ENCODE data around the gene GDF10. TPM values are rescaled to one million over a fixed set of nuclear protein-coding genes. Genes with fewer than 3 reads are reported as not detected.

Gene GDF10
- total RNA-seq, 1 experiment from 2014 or later = not detected

DNA sequence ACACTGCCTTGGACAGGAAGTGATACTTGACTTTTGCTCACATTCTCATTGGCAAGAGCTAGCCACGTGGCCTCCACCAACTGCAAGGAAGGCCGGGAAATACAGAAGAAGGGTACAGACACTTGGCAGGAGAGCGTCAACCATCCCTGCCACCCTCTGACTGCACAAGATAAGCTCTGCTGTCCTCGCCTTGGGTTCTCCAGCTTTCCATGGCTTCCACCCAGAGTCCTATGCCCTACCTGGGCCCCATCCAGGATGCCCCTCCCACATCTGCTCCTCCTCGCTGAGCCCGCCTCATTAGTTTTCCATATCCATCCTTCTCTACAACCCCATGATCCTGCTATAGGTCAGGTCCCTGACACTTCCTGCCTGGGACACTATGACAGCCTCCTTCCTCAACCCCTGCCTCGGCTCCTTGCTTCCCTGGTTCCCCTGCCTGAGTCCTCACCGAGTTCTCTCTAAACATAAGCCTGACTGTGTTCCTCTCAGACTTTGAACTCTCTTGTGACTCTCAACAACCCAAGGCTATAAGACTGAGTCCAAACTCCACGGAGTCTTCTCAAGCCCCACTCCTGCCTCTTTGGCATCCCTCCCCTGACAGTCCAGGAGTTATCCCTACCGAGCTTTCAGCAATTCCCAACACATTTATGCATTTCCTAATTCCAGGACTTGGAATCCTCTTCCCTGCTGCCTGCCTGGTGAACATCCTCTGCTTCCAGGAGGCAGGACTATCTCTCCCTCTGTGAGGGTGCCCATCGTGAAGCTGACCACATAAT is 23.2 kb upstream of the GDF10 start:
- intact Hi-C loops (cut with micrococcal nuclease; ENCODE audit: unreplicated experiment) = no loop called here
- H3K27me3 Mint-ChIP-seq (ENCODE audit: unreplicated experiment) = peaks cover 82% of the 10 kb centered on the region
- H3K4me3 Mint-ChIP-seq (ENCODE audit: low read depth, unreplicated experiment) = no peak overlapping the region
- CTCF ChIA-PET = no interaction called here
- TF ChIP-seq, protein P1, sequence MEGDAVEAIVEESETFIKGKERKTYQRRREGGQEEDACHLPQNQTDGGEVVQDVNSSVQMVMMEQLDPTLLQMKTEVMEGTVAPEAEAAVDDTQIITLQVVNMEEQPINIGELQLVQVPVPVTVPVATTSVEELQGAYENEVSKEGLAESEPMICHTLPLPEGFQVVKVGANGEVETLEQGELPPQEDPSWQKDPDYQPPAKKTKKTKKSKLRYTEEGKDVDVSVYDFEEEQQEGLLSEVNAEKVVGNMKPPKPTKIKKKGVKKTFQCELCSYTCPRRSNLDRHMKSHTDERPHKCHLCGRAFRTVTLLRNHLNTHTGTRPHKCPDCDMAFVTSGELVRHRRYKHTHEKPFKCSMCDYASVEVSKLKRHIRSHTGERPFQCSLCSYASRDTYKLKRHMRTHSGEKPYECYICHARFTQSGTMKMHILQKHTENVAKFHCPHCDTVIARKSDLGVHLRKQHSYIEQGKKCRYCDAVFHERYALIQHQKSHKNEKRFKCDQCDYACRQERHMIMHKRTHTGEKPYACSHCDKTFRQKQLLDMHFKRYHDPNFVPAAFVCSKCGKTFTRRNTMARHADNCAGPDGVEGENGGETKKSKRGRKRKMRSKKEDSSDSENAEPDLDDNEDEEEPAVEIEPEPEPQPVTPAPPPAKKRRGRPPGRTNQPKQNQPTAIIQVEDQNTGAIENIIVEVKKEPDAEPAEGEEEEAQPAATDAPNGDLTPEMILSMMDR (IDR thresholded peaks at IDR 0.05; ENCODE audit: unreplicated experiment) = no peak
- no TSS peak for BruUV-seq (replicated peaks)
- H3K36me3 Mint-ChIP-seq (ENCODE audit: insufficient read depth, unreplicated experiment) = no peaks in the 10 kb centered on the region
- H3K4me1 Mint-ChIP-seq (ENCODE audit: low read depth, unreplicated experiment) = no peaks in the 10 kb centered on the region
- no peak for DNase-seq
- no peak overlapping the region for H3K27ac Mint-ChIP-seq (ENCODE audit: unreplicated experiment)
- H3K9me3 Mint-ChIP-seq (ENCODE audit: low read depth, unreplicated experiment) = peaks cover 5% of the 10 kb centered on the region

GRCh38 chr10:47277352-47278151 is 22.4 kb upstream of the GDF10 start:
- H3K36me3 Mint-ChIP-seq (ENCODE audit: insufficient read depth, unreplicated experiment) = no peaks in the 10 kb centered on the region
- H3K27me3 Mint-ChIP-seq (ENCODE audit: unreplicated experiment) = peaks cover 82% of the 10 kb centered on the region
- no peak overlapping the region for H3K4me3 Mint-ChIP-seq (ENCODE audit: low read depth, unreplicated experiment)
- H3K4me1 Mint-ChIP-seq (ENCODE audit: low read depth, unreplicated experiment) = no peaks in the 10 kb centered on the region
- TF ChIP-seq, protein P1 (IDR thresholded peaks at IDR 0.05; ENCODE audit: unreplicated experiment) = no peak
- CTCF ChIA-PET = no interaction called here
- peaks cover 2% of the 10 kb centered on the region for H3K9me3 Mint-ChIP-seq (ENCODE audit: low read depth, unreplicated experiment)
- H3K27ac Mint-ChIP-seq (ENCODE audit: unreplicated experiment) = no peak overlapping the region
- BruUV-seq (replicated peaks) = no TSS peak
- no peak for DNase-seq
- intact Hi-C loops (cut with micrococcal nuclease; ENCODE audit: unreplicated experiment) = no loop called here

DNA sequence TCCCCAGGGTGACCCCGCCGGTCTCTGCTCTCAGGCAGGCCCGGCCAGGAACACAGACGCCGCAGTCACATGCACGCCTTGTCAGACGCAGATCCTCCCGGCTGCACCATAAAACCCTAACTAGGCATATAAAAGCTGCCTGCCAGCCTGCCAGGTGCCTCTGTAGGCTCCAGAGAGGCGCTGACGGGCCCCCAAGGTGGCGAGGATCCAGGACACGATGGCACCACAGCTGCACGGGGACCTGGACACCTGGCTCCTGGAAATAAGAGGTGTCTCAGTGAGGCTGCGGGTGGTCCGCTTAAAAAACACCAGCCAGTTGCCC is 21.9 kb upstream of the GDF10 start:
- intact Hi-C loops (cut with micrococcal nuclease; ENCODE audit: unreplicated experiment) = no loop called here
- peaks cover 83% of the 10 kb centered on the region for H3K27me3 Mint-ChIP-seq (ENCODE audit: unreplicated experiment)
- peaks cover 2% of the 10 kb centered on the region for H3K9me3 Mint-ChIP-seq (ENCODE audit: low read depth, unreplicated experiment)
- no peaks in the 10 kb centered on the region for H3K4me1 Mint-ChIP-seq (ENCODE audit: low read depth, unreplicated experiment)
- BruUV-seq (replicated peaks) = no TSS peak
- TF ChIP-seq, protein P1 (IDR thresholded peaks at IDR 0.05; ENCODE audit: unreplicated experiment) = no peak
- H3K4me3 Mint-ChIP-seq (ENCODE audit: low read depth, unreplicated experiment) = no peak overlapping the region
- no peak overlapping the region for H3K27ac Mint-ChIP-seq (ENCODE audit: unreplicated experiment)
- no peak for DNase-seq
- H3K36me3 Mint-ChIP-seq (ENCODE audit: insufficient read depth, unreplicated experiment) = no peaks in the 10 kb centered on the region
- CTCF ChIA-PET = no interaction called here

DNA sequence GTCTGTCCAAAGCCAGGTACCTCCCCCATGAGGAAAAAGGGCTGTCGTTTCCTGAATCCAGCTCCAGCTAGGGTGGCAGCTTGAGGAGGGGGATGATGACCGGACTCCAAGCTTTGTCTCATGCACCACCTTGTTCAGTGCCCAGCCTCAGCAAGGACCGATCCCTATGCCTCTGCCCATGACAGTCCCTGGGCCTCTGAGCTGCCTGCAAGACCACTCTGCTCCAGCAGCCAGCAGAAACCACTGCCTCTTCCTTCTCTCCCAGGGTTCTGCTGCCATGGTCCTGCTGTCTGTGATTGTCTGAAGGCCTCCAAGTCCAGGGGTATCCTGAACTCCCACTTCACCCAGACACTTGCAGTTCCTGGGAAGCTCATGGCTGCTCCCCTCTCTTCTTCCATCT is 21.3 kb upstream of the GDF10 start:
- DNase-seq = no peak
- H3K36me3 Mint-ChIP-seq (ENCODE audit: insufficient read depth, unreplicated experiment) = no peaks in the 10 kb centered on the region
- peaks cover under 1% of the 10 kb centered on the region for H3K9me3 Mint-ChIP-seq (ENCODE audit: low read depth, unreplicated experiment)
- no peak overlapping the region for H3K27ac Mint-ChIP-seq (ENCODE audit: unreplicated experiment)
- TF ChIP-seq, protein P1 (IDR thresholded peaks at IDR 0.05; ENCODE audit: unreplicated experiment) = no peak
- intact Hi-C loops (cut with micrococcal nuclease; ENCODE audit: unreplicated experiment) = no loop called here
- peaks cover 83% of the 10 kb centered on the region for H3K27me3 Mint-ChIP-seq (ENCODE audit: unreplicated experiment)
- BruUV-seq (replicated peaks) = no TSS peak
- CTCF ChIA-PET = no interaction called here
- no peak overlapping the region for H3K4me3 Mint-ChIP-seq (ENCODE audit: low read depth, unreplicated experiment)
- no peaks in the 10 kb centered on the region for H3K4me1 Mint-ChIP-seq (ENCODE audit: low read depth, unreplicated experiment)

All from Calu3 (cell line).